ENCODE results near the gene PITPNC1.

DNA sequence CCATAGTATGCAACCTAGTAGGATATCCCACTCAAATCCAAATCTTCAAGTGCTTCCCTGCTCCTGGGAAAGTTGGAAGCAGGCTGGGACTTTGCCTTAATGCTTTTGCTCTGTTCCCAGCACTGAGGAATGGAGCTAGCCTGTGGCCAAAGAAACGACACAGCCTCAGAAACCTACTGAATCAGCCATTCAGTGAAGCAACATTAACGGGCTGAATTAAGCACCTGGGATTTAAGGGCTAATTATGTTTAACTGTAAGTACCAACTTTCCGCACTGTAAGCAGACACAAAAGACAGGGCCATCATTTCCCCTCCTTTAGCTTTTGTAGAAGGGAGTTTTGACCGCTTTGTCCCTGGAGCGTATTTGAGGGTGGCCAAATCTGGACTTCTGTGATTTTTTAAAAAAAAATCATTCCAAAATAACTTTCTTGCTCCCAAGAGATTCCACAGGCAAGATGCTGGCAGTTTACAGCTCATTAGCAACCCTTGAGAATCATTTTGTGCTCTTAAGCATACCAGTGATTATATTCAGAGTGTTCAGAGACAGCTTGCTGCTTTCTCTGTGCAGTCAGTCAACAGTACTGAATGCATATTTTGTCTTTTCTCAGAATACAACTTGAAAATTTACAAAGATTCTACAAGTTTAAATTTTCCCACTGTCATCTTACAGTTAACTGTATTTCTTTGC lies 323.1 kb downstream of the PITPNC1 start:
- TF ChIP-seq POLR2A (IDR thresholded peaks at IDR 0.05) = no peak
- TF ChIP-seq, protein P1, sequence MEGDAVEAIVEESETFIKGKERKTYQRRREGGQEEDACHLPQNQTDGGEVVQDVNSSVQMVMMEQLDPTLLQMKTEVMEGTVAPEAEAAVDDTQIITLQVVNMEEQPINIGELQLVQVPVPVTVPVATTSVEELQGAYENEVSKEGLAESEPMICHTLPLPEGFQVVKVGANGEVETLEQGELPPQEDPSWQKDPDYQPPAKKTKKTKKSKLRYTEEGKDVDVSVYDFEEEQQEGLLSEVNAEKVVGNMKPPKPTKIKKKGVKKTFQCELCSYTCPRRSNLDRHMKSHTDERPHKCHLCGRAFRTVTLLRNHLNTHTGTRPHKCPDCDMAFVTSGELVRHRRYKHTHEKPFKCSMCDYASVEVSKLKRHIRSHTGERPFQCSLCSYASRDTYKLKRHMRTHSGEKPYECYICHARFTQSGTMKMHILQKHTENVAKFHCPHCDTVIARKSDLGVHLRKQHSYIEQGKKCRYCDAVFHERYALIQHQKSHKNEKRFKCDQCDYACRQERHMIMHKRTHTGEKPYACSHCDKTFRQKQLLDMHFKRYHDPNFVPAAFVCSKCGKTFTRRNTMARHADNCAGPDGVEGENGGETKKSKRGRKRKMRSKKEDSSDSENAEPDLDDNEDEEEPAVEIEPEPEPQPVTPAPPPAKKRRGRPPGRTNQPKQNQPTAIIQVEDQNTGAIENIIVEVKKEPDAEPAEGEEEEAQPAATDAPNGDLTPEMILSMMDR (IDR thresholded peaks at IDR 0.05 in 4 of 5, conservative IDR thresholded peaks at IDR 0.05 in 1 of 5) = no peak

Measured in gastrocnemius medialis (tissue), 4 donors.